ENCODE results near the gene XYLT1. TPM values are rescaled to one million over a fixed set of nuclear protein-coding genes. Genes with fewer than 3 reads are reported as not detected.

The XYLT1 gene
- total RNA-seq, 1 experiment from 2014 or later, result 14.5 TPM

DNA sequence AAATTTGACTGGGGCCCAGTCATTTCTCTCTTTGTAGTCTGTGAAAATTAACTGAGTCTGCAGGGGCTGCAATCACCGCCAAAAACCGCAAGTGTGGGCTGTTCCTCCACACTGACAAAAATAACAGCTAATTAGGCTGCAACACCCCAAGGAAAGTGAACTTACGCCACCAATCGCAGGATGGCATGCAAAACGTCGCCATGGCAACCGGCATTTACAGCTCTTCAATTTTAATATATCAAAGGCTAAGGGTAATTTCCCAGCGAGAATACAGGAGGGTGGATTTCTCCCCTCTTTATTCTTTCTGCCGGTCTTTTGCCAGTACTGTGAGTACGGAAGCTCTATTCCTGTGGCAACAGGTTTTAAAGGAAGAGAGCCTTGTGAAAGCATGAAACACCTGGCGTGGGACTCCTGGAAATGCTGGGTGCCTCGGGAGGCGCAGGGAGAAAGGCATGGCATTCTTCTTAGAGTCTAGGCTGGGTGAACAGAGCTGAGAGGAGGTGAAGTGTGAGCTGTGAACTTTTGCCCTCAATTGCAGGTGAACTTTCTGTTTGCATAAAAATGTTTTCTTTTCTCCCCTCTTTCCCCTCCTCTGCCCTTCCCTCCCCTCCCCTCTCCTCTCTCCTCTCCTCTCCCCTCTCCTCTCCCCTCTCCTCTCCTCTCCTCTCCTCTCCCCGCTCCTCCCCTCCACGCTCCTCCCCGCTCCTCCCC lies 399.7 kb downstream of the XYLT1 start:
- no peak overlapping the region for H3K56ac ChIP-seq (ENCODE audit: insufficient read length, low read depth, low read length)
- Mint-ChIP-seq H3K4me1 (peaks cover 31 to 38% of the 10 kb centered on the region in 2 experiments), H3K36me3 (ENCODE audit: insufficient read depth in 1 of 3, low read depth in 3 of 3) (no peaks in the 10 kb centered on the region; a peak in 1 of 7 replicates), H3K4me3 (peak overlapping the region; percentile 39 to 69; a peak in 4 of 5 replicates), H3K27ac (no peak overlapping the region; a peak in 2 of 7 replicates), H3K27me3 (ENCODE audit: low read depth) (peaks cover 7% of the 10 kb centered on the region), H3K9me3 (peaks cover 0 to 3% of the 10 kb centered on the region in 2 experiments; a peak in 1 of 5 replicates)
- no peak overlapping the region for H2AFZ ChIP-seq (ENCODE audit: low read length)
- no peak overlapping the region for H3K18ac ChIP-seq (ENCODE audit: insufficient read length, low read depth, low read length)
- H2BK5ac ChIP-seq (ENCODE audit: insufficient read length, low read length), result no peak overlapping the region
- WGBS (ENCODE audit: extremely low coverage, insufficient read length, low lambda C conversion rate), result no CpG with 5 or more reads among the region's 16 CpGs
- no peaks in the 10 kb centered on the region for H3K79me2 ChIP-seq (ENCODE audit: insufficient read depth, low read length)
- H3K14ac ChIP-seq (ENCODE audit: insufficient read depth, low read length), result 0 out of 2 replicates have a peak overlapping the region, but pooled peaks have one; percentile 49
- no peaks in the 10 kb centered on the region for H3K79me1 ChIP-seq (ENCODE audit: insufficient read depth, low read depth, low read length, poor library complexity, severe bottlenecking)
- H3K27me3 ChIP-seq (ENCODE audit: insufficient read depth, low read length), result no peaks in the 10 kb centered on the region
- no peak overlapping the region for H4K91ac ChIP-seq (ENCODE audit: insufficient read length, low read depth, low read length)
- TF ChIP-seq, protein P1, sequence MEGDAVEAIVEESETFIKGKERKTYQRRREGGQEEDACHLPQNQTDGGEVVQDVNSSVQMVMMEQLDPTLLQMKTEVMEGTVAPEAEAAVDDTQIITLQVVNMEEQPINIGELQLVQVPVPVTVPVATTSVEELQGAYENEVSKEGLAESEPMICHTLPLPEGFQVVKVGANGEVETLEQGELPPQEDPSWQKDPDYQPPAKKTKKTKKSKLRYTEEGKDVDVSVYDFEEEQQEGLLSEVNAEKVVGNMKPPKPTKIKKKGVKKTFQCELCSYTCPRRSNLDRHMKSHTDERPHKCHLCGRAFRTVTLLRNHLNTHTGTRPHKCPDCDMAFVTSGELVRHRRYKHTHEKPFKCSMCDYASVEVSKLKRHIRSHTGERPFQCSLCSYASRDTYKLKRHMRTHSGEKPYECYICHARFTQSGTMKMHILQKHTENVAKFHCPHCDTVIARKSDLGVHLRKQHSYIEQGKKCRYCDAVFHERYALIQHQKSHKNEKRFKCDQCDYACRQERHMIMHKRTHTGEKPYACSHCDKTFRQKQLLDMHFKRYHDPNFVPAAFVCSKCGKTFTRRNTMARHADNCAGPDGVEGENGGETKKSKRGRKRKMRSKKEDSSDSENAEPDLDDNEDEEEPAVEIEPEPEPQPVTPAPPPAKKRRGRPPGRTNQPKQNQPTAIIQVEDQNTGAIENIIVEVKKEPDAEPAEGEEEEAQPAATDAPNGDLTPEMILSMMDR (conservative IDR thresholded peaks at IDR 0.05), result no peak
- H3T11ph ChIP-seq (ENCODE audit: low read length), result no peak overlapping the region
- no peak overlapping the region for H3K23ac ChIP-seq (ENCODE audit: insufficient read length, low read depth, low read length)
- H3K4me2 ChIP-seq (ENCODE audit: insufficient read depth, insufficient read length, low read length), result peak overlapping the region; percentile 35
- H2BK15ac ChIP-seq (ENCODE audit: low read depth, low read length), result no peak overlapping the region
- H3K4ac ChIP-seq (ENCODE audit: low read depth, low read length), result no peak overlapping the region
- no peak overlapping the region for H4K8ac ChIP-seq (replicated peaks; ENCODE audit: insufficient read length, low read depth, low read length)
- peak; percentile 45 for DNase-seq
- H3K9me3 ChIP-seq (ENCODE audit: control insufficient read depth, low read depth, low read length), result no peaks in the 10 kb centered on the region
- H3K23me2 ChIP-seq (ENCODE audit: insufficient read length, low read depth, low read length, poor library complexity, severe bottlenecking), result no peaks in the 10 kb centered on the region
- H3K27ac ChIP-seq (ENCODE audit: insufficient read length, low read depth, low read length), result no peak overlapping the region
- no peaks in the 10 kb centered on the region for H4K20me1 ChIP-seq (ENCODE audit: control insufficient read depth, insufficient read depth, insufficient read length)
- no peak overlapping the region for H2AK5ac ChIP-seq (ENCODE audit: insufficient read length, low read length)
- H2BK20ac ChIP-seq (ENCODE audit: low read depth, low read length, poor library complexity, severe bottlenecking), result no peak overlapping the region
- H2BK120ac ChIP-seq (ENCODE audit: low read depth, low read length, poor library complexity, severe bottlenecking), result no peak overlapping the region
- H4K5ac ChIP-seq (ENCODE audit: insufficient read length, low read depth, low read length), result no peak overlapping the region
- H3K4me1 ChIP-seq (ENCODE audit: insufficient read depth, low read length), result peaks cover 6% of the 10 kb centered on the region; the same call in 1 of the 2 replicates
- H3K9ac ChIP-seq (ENCODE audit: extremely low read depth, insufficient read length, low read length), result no peak overlapping the region
- no peak overlapping the region for H2BK12ac ChIP-seq (ENCODE audit: insufficient read length, low read depth, low read length)

Data from H9 (cell line).